Measurements from ENCODE around the gene TANGO2. TPM values are rescaled to one million over a fixed set of nuclear protein-coding genes. Genes with fewer than 3 reads are reported as not detected.
"Not testable (repeated sequence)": the region's sequence is repeated elsewhere in the genome, so short reads cannot be mapped to it uniquely, and the experiment has no call there.

TANGO2 gene
- total RNA-seq, 1 donor from 2014 or later: 12.5 TPM

- DNase-seq (ENCODE audit: low spot score) (no peak), ATAC-seq (no peak)
Measured at GRCh38 chr22:20060700-20061480, 40.0 kb downstream of the TANGO2 start.

- ATAC-seq (peak; percentile 38), DNase-seq (ENCODE audit: low spot score) (peak; percentile 48)
Measured at GRCh38 chr22:20061481-20061861, 40.6 kb downstream of the TANGO2 start.

GRCh38 chr22:20062043-20062765 is 41.3 kb downstream of the TANGO2 start:
- DNase-seq (ENCODE audit: low spot score) (no peak), ATAC-seq (no peak)

DNA sequence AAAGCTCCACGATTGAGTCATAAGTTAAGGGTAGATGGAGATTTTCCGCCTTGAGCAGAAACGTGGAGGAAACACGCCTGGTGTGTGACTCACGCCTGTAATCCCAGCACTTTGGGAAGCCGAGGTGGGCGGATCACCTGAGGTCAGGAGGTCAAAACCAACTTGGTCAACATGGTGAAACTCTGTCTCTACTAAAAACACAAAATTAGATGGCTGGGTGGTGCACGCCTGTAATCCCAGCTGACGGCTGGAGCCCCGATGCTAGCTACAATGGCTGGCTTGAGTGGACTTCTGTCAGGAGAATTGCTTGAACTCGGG is 41.8 kb downstream of the TANGO2 start:
- no peak for DNase-seq (ENCODE audit: low spot score)
- ATAC-seq: no peak

GRCh38 chr22:20063271-20064139 is 42.6 kb downstream of the TANGO2 start:
- DNase-seq (ENCODE audit: low spot score): no peak
- no peak for ATAC-seq

DNA sequence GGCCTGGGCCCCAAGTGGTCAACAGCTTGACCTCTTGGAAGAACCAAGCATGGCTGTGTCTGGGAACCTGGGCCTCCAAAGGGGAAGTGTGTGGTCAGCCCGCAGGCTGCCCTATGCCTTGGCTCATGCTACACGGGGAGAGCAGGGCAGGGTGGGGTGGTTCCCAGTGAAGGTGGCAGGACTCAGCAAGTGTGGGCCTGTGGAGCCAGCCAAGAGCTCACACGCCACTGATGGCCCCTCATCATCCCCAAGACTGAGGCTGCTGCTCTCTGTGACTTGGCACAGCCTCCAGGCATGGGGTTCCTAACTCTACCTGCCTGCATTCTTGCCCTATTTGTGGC is 43.2 kb downstream of the TANGO2 start:
- ATAC-seq: peak; percentile 5
- no peak for DNase-seq (ENCODE audit: low spot score)

GRCh38 chr22:20064545-20065262 is 43.8 kb downstream of the TANGO2 start:
- DNase-seq (ENCODE audit: low spot score): no peak
- ATAC-seq: no peak

- DNase-seq (ENCODE audit: low spot score) (no peak), ATAC-seq (no peak)
Measured at GRCh38 chr22:20065896-20066616, 45.1 kb downstream of the TANGO2 start.

- no peak for ATAC-seq
Measured at GRCh38 chr22:20066617-20067383, 45.9 kb downstream of the TANGO2 start.

GRCh38 chr22:20067384-20067682 is 46.4 kb downstream of the TANGO2 start:
- ATAC-seq; DNase-seq (ENCODE audit: low spot score): not testable (repeated sequence)

More at GRCh38 chr22:20066617-20067383, 45.9 kb downstream of the TANGO2 start:
- no peak for DNase-seq (ENCODE audit: low spot score)

GRCh38 chr22:20068640-20069039 is 47.7 kb downstream of the TANGO2 start:
- ATAC-seq (no peak), DNase-seq (ENCODE audit: low spot score) (no peak)

GRCh38 chr22:20069331-20070042 is 48.6 kb downstream of the TANGO2 start:
- ATAC-seq: peak; percentile 11

GRCh38 chr22:20071524-20071972 is 50.6 kb downstream of the TANGO2 start:
- ATAC-seq: no peak
- no peak for DNase-seq (ENCODE audit: low spot score)

More at GRCh38 chr22:20069331-20070042, 48.6 kb downstream of the TANGO2 start:
- DNase-seq (ENCODE audit: low spot score): no peak

DNA sequence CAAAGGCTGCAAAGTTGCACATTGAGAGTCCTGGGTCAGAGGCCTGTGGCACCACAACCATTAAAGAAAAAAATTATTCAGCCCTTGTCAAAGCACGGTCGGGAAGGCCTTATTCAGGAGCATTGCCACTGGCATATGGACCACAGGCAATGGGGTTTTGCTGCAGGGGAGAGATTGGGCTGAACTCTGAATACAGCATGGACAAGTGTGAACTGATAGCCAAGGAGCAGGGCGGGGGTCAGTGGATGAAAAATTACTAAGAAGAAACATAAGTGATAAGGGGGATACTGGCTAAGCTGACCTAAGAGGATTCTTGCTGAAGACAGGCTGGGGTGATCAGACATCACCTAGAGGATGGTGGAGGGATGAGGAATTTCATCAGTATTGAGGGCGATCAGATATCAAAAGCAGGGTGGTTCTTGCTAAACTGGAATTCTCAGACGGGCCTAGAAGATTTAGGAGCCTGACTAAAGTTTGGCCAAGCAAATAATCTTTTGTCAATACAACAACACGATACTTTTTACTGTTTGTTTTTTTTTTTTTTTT is 55.8 kb downstream of the TANGO2 start:
- DNase-seq (ENCODE audit: low spot score) (no peak), ATAC-seq (no peak)

DNA sequence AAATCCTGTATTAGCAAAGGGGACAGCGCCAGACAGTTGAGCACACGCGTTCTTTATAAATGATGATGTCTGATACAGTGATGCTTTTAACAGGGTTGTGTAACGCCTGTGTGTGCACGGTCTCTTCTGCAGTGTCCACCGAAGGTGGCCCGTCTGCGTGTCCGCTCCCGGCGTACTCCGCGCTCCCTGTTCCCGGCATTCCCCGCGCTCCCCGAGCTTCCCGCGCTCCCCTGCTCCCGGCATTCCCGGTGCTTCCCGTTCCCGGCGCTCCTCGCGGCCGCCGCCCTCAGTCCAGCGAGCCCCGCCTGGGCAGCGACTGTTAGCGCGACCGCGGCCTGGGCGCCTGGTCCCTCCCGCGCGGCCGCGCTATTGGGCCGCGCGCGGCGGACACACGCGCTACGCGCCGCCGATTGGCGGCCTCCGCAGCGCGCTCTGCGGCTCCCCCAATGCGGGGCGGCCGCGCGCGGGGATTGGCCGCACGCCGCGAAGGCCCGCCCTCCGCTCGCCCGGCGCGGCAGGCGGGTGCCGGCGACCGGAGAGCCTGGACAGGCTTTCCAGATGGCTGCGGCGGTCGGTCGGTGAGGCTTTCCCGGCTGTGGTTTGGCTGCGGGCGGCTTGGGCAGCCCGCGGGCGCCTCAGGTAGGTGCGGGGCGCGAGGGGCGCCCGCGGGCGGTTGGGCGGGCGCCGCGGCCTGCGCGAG is 59.0 kb downstream of the TANGO2 start, which contains the start of gene DGCR8:
Gene DGCR8 (plus strand): TSS at position 497 of the 700 bp plus-strand sequence. CDS start 5,723 bp downstream, outside the sequence.
- ATAC-seq: peak; percentile 86
- peak; percentile 97 for DNase-seq (ENCODE audit: low spot score)

DNA sequence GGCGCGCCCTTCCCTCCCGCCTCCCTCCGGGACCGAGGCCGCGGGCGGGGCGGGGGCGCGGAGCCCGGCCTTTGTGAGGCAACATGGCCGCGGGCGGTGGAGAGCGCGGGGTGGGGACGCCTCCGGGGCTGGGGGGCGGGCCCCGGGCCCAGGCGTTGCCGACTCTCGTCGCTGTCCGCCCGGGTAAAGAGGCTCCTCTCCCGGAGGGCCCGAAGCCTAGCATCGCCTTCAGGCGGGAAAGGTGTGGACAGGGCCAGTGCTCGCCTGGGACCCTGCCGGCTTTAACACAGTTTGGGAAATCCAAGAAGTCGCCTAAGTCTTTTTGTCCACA is 59.5 kb downstream of the TANGO2 start:
- peak; percentile 54 for ATAC-seq
- DNase-seq (ENCODE audit: low spot score): peak; percentile 72

DNA sequence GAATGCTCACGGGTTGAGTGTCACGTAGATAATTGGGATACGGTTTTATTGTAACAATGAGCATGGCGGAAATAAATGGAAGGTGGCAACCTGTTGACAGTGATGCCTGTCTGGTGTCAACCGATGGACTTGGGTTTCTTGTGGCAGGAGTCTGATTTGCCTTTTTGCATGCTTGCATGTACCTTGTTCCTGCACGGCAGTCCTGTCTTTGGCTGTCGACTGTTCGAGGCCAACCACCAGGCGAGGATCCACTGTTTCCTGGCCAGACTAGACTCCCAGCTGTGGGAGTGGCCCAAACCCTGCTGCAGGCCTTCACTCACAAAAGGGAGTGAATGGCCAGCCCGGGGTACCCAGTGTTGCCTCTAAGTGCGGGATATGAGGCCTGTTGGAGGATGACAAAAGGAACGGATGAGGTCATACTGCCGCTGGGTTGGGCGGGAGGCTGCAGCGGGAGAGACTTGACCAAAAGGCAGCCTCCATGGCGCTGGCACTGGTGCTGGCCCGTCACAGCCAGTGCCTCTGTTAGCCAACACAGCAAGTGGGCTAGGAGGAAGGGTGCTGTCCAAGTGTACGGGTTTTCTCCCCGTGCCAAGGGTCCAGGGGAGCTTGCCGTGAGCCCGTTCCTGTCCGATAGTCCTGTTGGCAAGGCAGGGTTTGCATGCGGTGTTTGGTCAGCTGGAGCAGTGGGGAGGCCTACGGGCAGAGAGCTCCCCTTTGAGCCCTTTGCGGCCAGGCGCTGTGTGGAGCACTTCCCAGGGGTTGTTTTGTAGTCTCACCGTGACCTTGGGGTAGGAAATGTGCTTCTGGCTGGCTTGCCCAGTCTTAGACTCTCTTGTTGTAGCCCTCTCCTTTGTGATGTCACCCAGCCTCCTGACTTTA is 60.1 kb downstream of the TANGO2 start:
- no peak for DNase-seq (ENCODE audit: low spot score)
- ATAC-seq: peak; percentile 4

Data from left lobe of liver (tissue), 2 donors.